22Rv1 (cell line): ENCODE results near the gene CA10.

Source experiments
- H3K27ac ChIP-seq: fragments of 450-650 bp; 2 replicates; pipeline ENCODE4 v1.5.1; 2017
- ZFX ChIP-seq: fragments of 450-650 bp; IDR thresholded peaks from 2 replicates; pipeline ENCODE4 v1.6.1; 2017; ENCODE audit warnings: antibody characterized with exemption, borderline replicate concordance
- TF ChIP-seq, protein P1 (sequence below): fragments of 450-650 bp; IDR thresholded peaks from 2 replicates; pipeline ENCODE4 v1.5.1; 2017; ENCODE audit warnings: mild to moderate bottlenecking

Gene CA10

DNA sequence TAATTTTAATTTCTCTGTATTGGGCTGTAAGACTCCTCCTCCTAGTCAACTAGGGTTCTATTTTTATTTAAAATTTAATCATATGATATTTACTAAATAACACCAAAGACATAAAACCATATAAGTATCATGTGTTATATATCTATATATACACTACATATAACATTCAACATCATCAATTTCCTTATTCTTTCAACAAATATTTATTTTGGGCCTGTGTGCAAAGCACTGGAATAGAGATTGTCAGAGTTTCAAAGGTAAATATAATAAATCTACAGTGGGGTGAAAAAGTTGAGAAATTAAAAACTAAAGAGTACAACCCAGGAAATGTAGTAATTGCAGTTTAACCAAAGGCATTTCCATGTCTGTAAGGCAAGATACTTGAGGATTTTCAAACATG, 364.0 kb downstream of the CA10 start:
- TF ChIP-seq, protein P1, sequence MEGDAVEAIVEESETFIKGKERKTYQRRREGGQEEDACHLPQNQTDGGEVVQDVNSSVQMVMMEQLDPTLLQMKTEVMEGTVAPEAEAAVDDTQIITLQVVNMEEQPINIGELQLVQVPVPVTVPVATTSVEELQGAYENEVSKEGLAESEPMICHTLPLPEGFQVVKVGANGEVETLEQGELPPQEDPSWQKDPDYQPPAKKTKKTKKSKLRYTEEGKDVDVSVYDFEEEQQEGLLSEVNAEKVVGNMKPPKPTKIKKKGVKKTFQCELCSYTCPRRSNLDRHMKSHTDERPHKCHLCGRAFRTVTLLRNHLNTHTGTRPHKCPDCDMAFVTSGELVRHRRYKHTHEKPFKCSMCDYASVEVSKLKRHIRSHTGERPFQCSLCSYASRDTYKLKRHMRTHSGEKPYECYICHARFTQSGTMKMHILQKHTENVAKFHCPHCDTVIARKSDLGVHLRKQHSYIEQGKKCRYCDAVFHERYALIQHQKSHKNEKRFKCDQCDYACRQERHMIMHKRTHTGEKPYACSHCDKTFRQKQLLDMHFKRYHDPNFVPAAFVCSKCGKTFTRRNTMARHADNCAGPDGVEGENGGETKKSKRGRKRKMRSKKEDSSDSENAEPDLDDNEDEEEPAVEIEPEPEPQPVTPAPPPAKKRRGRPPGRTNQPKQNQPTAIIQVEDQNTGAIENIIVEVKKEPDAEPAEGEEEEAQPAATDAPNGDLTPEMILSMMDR = no peak
- no peak for TF ChIP-seq ZFX
- no peak overlapping the region for H3K27ac ChIP-seq

DNA sequence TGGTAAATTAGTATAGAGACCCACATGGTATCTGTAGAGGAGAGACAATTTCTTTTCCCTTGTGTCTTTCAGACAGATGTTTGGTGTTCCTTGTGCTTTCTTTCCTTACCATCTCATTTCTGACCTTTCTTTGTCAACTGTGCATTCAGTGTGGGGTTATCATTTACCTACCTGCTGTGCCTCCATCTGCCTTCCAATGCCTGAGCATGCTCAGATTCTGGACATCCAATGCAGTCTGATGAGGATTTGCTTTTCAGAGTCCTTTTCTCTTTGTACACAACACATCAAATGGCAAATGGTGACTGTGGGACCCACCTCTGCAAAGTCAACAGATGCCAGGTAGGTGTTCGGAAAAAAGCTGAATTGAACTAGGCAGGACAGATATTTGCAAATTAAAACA, 364.8 kb downstream of the CA10 start:
- no peak for TF ChIP-seq ZFX
- TF ChIP-seq, protein P1 = no peak
- no peak overlapping the region for H3K27ac ChIP-seq

DNA sequence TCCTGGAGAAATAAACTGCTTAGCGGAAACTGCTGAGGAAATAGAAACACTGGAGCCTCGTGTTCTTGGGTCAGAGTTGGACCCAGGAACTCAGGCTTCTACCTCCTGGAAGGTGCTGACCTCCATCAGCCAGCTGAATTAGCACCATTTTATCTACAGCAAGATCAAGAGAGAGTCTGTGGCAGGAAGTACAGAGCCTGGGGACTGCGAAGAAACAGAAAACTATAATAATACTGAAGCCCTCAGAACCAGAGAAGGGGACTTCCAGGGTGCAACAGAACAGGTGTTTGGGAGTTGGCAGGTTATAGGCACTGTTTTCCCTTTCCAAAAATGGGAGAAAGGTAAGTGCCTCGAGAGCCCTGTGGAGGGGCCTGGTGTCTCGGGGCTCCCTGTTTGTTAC, 379.7 kb downstream of the CA10 start:
- TF ChIP-seq, protein P1 = no peak
- no peak for TF ChIP-seq ZFX
- no peak overlapping the region for H3K27ac ChIP-seq

DNA sequence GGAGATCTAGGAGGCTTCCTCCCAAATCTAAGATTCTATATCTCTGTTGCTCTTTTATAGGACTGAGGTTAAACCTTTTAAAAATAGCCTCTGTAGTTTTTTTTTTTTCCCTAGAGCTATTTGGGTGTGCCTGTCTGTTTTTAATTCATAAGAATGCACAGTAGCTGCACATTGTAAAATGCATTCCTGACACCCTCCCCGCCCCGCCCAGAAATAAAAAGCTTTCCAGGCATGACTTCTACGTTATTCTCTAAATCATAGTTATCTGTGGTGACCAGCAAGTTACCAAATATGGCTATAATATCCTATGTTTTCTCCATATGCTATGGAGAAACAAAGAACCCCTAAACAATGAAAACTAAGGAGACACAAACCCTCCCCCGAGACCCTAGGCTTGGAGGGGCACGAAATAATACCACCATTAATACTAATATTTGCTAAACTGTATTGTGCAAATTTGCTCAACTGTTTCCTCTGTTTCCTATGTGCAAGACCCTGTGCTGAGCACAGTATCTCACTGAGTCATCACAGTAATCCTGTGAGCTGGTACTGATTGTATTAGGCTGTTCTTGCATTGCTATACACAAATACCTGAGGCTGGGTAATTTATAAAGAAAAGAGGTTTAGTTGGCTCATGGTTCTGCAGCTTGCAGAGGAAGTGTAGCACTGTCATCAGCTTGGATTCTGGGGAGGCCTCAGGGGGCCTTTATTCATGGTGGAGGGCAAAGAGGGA, 388.3 kb downstream of the CA10 start:
- TF ChIP-seq ZFX = no peak
- TF ChIP-seq, protein P1 = no peak
- H3K27ac ChIP-seq = no peak overlapping the region

DNA sequence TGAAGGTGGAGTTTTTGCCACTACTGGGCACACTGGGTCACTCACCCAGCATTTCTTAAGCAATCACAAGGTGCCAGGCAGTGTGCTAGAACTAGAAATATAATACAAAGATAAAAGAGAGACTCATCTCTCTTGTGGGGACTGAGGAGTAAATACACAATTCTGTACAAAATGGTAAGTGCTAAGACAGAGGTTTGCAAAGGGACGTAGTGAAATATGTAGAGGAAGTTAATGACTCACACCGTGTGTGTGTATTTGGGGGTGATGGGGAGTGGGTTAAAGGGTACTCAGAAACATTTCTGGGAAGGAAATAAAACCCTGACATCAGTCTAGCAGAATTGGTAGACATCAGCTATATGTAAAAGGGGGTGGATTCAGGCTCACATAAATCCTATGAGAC, 389.3 kb downstream of the CA10 start:
- no peak overlapping the region for H3K27ac ChIP-seq
- TF ChIP-seq ZFX = no peak
- TF ChIP-seq, protein P1 = no peak

DNA sequence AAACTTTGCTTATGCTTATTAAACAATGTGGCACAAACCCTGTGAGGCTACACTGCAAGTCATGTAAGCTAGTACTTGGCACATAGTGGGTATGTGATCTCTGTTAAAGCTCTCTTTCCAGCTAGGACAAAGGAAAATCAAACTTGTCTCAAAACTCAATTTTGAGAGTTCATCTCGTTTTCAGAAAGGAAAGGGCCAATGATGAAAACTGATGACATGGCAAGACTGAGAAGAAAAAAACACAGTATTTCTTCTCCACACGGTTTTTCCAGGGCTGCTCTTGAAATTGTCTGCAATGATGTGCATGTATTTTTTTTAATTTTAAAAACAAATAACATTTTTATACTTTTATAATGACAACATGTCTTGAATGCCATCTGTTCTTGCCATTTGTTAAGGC, 389.8 kb downstream of the CA10 start:
- H3K27ac ChIP-seq = no peak overlapping the region
- TF ChIP-seq ZFX = no peak
- TF ChIP-seq, protein P1 = no peak

DNA sequence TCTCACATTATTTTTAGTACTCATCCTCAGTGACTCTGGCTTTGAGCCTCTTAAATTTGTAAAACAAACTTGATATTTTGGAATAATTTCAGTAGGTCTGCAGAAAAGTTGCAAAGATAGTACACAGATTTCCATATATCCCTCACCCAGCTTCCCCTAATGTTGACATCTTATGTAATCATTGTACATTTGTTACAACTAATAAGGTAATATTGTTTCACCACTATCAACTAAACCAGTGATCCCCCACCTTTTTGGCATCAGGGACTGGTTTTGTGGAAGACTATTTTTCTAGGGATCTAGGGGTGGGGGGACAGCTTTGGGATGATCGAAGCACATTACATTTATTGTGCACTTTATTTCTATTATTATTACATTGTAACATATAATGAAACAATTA, 391.2 kb downstream of the CA10 start:
- H3K27ac ChIP-seq = no peak overlapping the region
- TF ChIP-seq ZFX = no peak

DNA sequence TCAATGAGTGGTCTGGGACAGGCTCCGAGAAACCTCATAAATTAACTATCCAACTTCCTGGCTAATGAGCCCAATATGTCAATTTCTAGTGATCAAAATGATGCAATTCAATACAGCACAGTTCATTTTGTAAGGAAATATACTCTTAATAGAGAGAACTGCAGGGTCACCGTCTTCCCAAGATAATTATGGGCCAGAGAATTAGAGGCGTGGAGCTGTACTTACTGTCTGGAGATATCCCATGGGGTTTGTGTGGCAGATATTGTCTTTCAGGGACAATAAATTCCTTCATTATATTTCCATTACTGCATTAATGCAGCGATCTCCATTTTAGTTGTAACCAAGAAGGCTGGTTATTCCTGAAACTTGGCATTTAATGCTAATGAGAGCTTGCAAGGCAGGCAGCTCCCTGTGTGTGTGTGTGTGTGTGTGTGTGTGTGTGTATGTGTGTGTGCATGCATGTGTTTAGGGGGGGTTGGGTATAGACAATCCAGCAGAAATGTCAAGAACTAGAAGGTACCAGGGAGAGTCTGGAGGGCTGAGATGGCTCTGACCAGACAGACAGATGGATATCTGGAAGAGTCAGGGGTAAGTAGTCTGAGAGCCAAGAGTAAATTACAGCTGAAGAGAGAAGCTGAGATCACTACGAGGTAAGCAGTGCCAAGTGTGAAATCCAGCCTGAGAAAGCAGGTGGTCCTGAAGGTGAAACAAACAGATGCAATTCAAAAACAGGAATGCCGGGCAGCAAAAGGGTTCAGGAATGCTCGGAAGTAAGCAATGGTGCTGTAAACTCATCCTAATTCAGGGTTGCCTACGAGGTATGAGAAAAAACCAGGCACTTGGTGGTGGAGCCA, 393.0 kb downstream of the CA10 start:
- no peak for TF ChIP-seq ZFX
- TF ChIP-seq, protein P1 = no peak
- H3K27ac ChIP-seq = no peak overlapping the region
